HL-60/S4 (cell line): ENCODE measurements around the gene CAPZA3.
"Not testable (repeated sequence)": the region's sequence is repeated elsewhere in the genome, so short reads cannot be mapped to it uniquely, and the experiment has no call there.

Experiments used
- in situ Hi-C: fragments of 300-500 bp; cut with MboI; formaldehyde crosslinking; loops from 2 replicates; pipeline ENCODE4 v1.14.3; 2022; ENCODE audit warnings: low sequenced_read_pairs

Gene CAPZA3, protein sequence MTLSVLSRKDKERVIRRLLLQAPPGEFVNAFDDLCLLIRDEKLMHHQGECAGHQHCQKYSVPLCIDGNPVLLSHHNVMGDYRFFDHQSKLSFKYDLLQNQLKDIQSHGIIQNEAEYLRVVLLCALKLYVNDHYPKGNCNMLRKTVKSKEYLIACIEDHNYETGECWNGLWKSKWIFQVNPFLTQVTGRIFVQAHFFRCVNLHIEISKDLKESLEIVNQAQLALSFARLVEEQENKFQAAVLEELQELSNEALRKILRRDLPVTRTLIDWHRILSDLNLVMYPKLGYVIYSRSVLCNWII

DNA sequence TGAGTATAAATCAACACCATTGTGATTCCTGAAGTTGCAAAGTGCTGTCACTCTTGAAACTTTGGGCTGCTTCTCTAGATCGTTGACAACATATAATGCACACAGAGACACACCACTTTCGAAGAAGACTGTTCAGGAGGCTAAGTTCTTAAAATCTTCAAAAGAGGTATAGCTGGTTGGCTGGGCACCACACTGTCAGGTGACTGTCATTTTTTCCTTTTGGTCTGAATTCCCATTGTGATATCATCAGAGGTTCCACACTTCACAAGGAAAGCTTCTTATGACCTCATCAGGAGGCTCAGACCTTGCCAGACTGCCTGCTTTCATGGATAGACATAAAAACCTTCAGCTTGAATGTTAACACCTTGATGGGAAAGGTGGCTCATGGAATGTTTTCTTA lies at the start of gene CAPZA3, which contains the start of gene PLCZ1:
Gene CAPZA3, plus strand, starts transcription at position 301 of the 400 bp plus-strand sequence. CDS start 150 bp downstream, outside the sequence.
Gene PLCZ1, minus strand, starts transcription at position 194 of the 400 bp plus-strand sequence. CDS start 641 bp downstream, outside the sequence.
- in situ Hi-C loops = no loop called here

DNA sequence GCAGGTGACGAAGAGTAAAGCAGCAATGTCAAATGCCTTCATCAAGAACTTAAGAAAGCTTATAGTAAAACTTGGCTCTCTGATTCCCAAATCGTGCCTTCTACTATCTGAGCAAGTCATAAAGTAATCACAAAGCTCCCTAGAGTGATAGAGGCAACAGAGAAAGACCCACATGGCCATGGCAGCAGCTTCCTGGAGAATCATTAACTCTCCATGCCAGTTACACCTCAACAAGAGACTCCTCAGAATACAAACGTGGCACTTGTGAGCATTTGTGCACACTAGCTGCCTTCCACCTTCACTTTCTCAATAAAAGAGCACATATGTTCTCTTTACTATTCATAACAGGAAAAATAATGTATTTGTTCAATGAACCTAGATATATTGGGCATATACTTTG lies 48.1 kb upstream of the CAPZA3 start:
- in situ Hi-C loops = no loop called here

- in situ Hi-C loops = no loop called here
Observed at GRCh38 chr12:18690653-18691052, 47.3 kb upstream of the CAPZA3 start.

DNA sequence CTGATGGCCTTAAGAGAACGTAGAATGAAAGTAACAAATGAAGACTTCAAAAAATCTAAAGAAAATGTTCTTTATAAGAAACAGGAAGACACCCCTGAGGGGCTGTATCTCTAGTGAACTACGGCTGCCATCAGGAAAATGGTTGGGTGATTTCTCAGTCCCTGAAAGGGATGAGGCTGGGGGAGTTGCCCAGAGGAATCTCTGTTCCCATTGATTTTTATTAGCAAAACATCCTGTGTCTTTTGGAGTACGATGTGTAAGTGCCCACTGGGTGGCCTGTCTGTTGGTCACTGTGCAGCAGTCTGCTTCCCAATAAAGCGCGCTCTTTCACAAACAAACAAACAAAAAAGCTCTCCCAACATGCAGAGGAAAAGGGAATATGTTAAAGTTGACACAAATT lies 43.9 kb upstream of the CAPZA3 start:
- in situ Hi-C loops = not testable (repeated sequence)

DNA sequence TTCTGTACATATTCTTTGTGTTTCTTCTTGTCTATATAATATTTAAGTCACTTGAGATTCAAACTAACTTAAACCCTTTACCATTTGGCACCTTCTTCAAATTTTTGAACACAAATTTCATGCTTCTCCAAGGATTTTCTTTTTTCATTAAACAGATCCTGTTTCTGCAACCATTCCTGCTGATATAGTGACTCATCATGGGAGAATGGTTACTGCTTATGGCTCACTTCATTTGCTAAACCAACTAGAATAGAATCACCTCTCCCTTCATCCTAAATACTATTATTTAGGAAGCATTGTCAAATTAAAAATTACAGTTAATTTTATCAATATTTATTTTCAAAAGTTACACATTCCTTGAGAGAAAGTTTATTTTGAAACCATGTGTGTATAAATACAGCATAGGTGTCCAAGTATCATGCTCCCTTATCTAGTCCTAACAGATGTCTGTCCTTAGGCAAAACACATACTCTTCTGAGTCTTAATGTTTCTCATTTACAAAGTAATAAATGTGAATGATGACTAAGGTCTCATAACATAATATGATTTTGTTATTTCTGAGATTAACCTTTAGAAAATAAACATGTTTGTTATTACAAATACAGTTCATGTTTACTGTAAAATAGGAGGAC lies 40.8 kb upstream of the CAPZA3 start:
- in situ Hi-C loops = no loop called here

DNA sequence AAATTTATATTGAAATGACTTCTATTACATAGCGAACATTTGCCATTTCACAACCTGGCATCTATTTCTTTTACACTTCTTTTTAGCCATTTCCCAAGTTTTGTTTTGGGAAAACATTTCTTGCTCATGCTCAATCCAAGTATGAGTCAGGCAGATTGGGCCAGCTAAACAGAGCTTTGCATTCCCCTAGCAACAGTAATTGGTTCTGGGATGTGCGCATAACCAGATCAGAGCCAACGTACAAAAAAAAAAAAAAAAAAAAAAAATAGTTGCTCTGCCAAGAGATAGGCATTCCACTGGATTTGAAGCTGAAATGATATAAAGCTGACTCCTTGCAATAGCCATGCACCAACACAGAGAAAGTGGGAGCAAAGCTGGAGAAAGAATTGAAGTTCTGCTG lies 37.6 kb upstream of the CAPZA3 start:
- in situ Hi-C loops = no loop called here

GRCh38 chr12:18703321-18703720 lies 34.6 kb upstream of the CAPZA3 start:
- in situ Hi-C loops = no loop called here

DNA sequence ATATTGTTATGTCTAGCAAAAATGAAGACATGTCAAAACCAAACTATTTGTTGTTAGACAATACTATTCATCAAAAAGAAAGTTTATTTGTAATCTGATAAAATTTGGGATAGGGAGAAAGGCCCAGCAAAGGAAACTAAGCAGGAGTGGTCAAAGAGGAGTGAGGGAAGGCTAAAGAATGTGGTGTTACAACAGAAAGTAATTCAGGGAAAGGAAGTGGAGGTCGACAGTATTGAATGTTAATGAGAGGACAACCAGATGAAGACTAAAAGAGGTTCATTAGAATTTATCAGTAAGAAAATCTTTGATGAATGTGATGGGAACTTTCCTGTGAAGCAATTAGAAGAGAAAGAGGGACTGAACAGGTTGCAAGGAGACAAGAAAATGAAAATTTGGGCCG lies 34.0 kb upstream of the CAPZA3 start:
- in situ Hi-C loops = no loop called here

DNA sequence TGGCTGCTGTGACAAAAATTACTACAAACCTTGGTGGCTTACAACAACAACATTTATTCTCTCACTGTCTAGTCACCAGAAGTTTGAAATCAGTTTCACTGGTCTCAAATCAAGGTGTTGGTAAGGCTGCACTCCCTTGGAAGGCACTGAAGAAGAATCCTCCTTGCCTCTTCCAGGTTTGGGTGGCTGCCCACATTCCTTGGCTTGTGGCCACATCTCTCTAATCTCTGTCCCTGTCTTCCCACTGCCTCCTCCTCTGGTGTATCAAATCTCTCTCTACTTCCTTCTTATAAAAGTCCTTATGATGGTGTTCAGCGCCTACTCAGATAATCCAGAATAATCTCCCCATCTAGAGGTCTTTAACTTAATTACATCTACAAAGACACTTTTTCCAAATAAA lies 31.1 kb upstream of the CAPZA3 start:
- in situ Hi-C loops = no loop called here

- in situ Hi-C loops = no loop called here
Observed at GRCh38 chr12:18716236-18716635, 21.7 kb upstream of the CAPZA3 start.

DNA sequence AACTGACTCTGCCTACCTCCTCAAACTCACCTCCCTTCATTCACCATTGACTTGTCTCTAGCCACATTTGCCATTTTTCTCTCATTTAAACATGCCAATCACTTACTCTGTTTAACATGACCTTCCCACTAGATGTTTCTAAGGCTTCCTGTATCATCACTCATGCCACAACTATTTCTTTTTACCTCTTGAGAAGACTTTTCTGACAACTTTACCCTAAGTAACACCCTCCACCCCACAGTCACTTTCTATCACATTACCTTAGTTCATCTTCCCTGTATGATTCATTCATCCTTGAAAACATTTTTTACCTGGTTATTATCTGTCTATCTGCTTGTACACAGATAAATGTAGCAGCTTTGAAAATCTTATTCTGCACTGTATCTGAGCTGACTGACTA lies 19.5 kb upstream of the CAPZA3 start:
- in situ Hi-C loops = no loop called here

DNA sequence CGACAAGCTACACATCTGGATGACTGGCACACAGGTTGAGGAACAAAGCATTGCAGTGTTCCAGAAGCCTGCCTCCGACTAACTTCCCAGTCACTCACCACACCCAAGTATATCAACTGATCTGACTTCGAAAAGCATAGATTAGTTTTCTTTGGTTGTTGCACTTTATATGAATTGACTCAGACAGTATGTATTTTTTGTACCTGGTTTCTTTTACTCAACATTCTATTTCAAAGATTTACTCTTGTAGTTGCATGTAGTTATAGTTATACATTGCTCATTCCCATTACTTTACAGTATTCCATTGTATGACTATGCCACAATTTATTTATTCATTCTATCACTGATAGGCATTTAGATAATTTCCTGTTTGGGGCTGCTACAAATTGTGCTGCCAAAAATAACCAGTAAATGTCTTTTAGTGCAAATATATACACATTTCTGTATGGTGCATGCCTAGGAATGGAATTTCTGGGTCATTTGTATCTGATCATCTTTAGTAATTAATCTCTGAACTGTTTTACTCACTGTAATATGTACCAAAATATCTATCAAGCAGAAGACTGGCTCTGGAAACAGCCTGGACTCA lies 17.9 kb upstream of the CAPZA3 start:
- in situ Hi-C loops = no loop called here

DNA sequence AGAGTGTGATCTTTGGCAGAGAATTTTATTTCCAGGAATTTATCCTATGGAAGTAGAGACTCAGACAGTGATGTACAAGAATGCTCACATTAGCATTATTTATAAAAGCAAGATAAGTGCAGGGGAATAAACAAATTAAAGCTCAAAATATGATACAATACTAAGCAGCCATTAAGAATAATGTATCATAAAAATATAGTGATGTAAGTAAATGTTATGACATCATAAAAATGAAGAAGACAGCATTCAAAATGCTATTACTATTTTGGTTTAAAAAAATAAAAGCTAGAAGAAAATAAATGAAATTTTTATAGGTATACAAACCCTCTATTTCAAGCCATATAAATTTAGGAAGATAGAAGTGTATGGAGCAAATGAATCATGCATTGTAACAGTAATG lies 17.2 kb upstream of the CAPZA3 start:
- in situ Hi-C loops = no loop called here

DNA sequence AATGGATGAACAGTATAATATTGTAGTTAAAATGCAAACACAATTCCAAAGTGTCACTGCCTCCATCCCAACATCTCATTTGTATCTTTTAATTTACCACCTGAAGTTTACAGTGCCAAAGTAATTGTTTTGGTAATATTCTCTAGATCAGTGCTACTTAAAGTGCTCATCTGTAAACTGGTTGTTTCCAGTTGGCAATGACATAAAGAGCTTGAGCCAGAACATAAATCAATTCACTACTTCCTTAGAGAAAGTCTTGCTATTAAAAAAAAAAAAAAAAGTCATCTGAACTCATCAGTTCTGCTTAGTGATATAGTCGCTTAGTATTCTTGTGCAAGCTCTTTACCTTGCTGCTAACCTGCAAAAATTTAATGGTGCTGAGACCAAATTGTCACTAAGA lies 16.5 kb upstream of the CAPZA3 start:
- in situ Hi-C loops = no loop called here

DNA sequence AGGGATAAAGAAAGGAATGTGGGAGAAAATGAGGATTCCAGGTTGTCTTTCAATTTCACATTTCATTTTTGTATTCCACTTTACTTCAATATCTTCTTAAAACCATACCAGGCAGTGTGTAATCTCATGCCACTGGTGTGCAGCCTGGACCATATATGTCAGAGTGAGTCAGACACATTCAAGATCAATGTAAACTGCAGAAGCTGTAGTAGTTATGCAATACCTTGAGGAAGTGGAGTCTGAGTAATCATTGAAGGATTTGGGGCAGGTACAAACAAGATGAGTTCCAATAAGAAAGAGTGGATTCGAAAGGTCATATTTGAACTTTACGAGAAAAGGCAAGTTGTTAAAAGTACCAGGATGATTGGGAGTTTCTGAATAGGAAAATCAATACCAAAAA lies 14.2 kb upstream of the CAPZA3 start:
- in situ Hi-C loops = no loop called here

DNA sequence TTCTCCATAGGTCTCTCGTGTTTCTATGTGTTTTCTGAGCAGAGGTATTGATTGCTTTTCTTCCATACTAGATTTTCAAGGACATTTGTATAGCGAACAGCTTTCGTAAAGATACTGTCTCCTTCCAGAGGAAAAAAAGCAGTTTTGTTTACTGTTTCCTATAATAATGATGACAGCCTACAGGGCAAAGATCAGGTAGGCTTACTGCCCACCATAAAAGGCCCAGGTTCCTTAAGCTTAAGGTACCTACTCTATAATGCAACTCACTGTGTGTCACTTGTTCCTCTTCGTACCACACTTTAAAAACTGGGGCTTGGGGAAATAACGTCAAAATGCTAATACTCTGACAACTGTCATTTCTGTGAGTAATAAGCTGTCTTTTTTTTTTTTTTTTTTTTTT lies 6.8 kb upstream of the CAPZA3 start:
- in situ Hi-C loops = no loop called here

- in situ Hi-C loops = no loop called here
Observed at GRCh38 chr12:18747895-18748294, 10.0 kb downstream of the CAPZA3 start.

DNA sequence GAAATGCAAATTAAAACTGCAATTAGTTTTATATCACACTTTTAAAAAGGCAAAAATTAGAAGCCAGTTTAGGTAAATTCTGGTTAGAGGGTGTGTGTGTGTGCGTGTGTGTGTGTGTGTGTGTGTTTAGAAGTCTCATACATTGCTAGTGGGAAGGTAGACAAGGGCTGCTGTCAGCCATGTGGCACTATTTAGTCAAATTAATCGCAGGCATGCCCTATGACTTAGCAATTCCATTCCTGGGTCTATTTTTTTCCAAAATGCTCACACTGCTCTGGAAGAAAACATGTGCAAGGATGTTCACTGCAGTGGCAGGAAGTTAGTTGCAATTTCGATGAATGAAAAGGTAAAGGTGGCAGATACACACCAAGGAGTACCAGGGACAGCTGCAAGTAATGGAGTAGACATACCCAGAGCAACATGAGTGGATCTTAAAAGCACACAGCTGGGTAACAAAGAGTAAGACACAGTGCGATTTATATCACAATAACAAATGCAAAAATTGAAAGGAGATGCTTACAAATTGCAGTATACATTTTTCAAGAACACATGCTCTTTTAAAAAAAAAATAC lies 11.6 kb downstream of the CAPZA3 start:
- in situ Hi-C loops = no loop called here

GRCh38 chr12:18750085-18750484 lies 12.2 kb downstream of the CAPZA3 start:
- in situ Hi-C loops = no loop called here

DNA sequence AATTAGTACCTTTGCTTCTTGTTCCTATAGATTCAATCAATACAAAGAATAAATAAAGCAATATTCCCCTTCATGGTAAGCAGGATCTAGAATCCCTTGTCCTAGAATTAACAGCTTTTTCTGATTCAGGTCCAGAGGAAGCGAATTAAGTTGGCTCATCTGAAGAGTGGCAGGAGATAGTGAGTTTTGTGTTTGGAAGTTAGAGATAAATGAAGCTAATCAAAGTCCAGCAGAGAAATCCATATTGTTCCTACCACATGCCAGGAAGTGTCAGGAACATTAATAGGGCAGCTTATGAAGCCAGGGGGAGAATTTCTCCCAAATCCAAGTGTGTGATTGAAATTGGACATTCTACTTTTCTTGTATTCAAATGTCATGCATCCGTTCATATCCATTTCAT lies 13.9 kb downstream of the CAPZA3 start:
- in situ Hi-C loops = no loop called here

GRCh38 chr12:18752280-18752920 lies 14.5 kb downstream of the CAPZA3 start:
- in situ Hi-C loops = no loop called here
